GM12892 (cell line): ENCODE measurements around the gene CDK5R2.

Experiments used
- POLR2A ChIP-seq: IDR thresholded peaks from 2 replicates; pipeline ENCODE4 v1.6.1; 2011; ENCODE audit warnings: low read depth, low read length, control low read depth
- POLR2AphosphoS5 ChIP-seq: IDR thresholded peaks from 2 replicates; pipeline ENCODE4 v1.6.1; 2011; ENCODE audit warnings: low read depth, low read length, control low read depth

DNA sequence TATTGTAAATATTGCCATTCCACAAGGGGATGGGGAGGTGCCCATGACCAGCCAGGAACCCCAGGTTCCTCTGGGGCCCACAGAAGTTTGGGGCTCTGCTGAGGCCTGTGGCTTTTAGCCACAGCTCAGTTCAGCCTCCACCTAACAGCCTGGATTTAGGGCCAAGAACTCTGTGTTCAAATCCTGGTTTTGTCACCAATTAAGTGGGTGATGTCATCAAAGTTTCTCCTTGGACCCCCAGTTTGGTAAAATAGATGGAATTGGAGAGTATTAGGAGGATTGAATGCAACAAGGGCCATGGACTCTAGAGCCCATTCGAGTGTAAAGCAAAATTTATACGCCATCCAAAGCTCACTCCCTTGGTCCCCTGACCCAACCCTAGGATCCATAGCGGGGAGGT is 28.7 kb downstream of the CDK5R2 start:
- no peak for TF ChIP-seq POLR2A
- no peak for TF ChIP-seq POLR2AphosphoS5
